ENCODE results near the gene ZMYM2. TPM values are rescaled to one million over a fixed set of nuclear protein-coding genes. Genes with fewer than 3 reads are reported as not detected.

ZMYM2 gene
- total RNA-seq, 1 experiment from 2014 or later = 159 TPM

GRCh38 chr13:20044086-20044485, 85.6 kb downstream of the ZMYM2 start:
- Mint-ChIP-seq H3K9me3 (no peaks in the 10 kb centered on the region), H3K27ac (peak overlapping the region; percentile 77), H3K36me3 (peaks cover 52% of the 10 kb centered on the region), H3K4me3 (no peak overlapping the region), H3K4me1 (peaks cover 21% of the 10 kb centered on the region), H3K27me3 (ENCODE audit: low read depth) (no peaks in the 10 kb centered on the region)
- DNase-seq (ENCODE audit: low spot score) (no peak), ATAC-seq (no peak)
- POLR2A ChIA-PET = no interaction called here
- no peak for TF ChIP-seq TEAD1 (CRISPR knock-in tag; IDR thresholded peaks at IDR 0.05)
- no peak for TF ChIP-seq HMGA2 (CRISPR knock-in tag; IDR thresholded peaks at IDR 0.05)
- no peak for TF ChIP-seq SP1 (CRISPR knock-in tag; conservative IDR thresholded peaks at IDR 0.05)
- no peak for TF ChIP-seq ATF6 (CRISPR knock-in tag; IDR thresholded peaks at IDR 0.05)
- TF ChIP-seq TP53 (CRISPR knock-in tag; IDR thresholded peaks at IDR 0.05) = no peak
- TF ChIP-seq, protein P1, sequence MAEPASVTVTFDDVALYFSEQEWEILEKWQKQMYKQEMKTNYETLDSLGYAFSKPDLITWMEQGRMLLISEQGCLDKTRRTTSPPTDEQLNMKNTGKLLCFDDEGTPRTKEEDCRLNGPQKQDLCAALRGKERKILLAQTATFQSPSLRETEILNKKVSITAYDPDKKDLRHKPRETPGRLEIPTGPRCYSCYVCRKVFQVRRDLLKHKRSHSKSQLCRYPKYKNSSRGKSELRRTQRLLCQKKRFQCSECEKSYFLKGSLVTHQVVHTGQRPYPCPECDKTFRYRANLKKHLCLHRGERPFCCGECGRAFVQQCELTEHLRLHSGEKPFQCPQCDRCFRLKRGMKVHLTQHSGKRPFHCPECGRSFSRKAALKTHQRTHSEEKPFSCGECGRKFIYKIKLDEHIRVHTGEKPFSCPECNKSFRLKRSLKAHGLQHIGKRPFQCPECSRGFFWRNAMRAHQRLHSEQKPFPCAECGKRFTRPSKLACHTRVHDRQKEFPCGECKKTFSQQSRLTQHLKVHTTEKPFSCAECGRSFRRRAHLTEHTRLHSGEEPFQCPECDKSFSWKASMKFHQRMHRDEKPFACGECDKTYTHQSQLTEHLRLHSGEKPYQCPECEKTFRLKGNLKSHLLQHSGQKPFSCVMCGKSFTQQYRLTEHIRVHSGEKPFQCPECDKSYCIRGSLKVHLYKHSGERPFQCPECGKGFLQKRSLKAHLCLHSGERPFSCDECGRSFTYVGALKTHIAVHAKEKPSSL (CRISPR knock-in tag; conservative IDR thresholded peaks at IDR 0.05) = no peak
- TF ChIP-seq ZNF219 (CRISPR knock-in tag; IDR thresholded peaks at IDR 0.05; ENCODE audit: borderline replicate concordance) = no peak
- no peak for TF ChIP-seq TCF7 (CRISPR knock-in tag; IDR thresholded peaks at IDR 0.05; ENCODE audit: low read depth)
- no peak for TF ChIP-seq NFE2L1 (CRISPR knock-in tag; IDR thresholded peaks at IDR 0.05)
- TF ChIP-seq, protein P2, sequence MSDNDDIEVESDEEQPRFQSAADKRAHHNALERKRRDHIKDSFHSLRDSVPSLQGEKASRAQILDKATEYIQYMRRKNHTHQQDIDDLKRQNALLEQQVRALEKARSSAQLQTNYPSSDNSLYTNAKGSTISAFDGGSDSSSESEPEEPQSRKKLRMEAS (CRISPR knock-in tag; IDR thresholded peaks at IDR 0.05) = no peak
- TF ChIP-seq CTCF (IDR thresholded peaks at IDR 0.05) = no peak
- no peak for TF ChIP-seq ZNF317 (CRISPR knock-in tag; IDR thresholded peaks at IDR 0.05; ENCODE audit: borderline replicate concordance, low read depth)
- CTCF ChIA-PET = interaction anchor here (0.7 kb wide), 1 partner anchor 145 kb away, joined by 3 read pairs; no protein-coding TSS in a partner anchor

- H3K4me3 Mint-ChIP-seq = no peak overlapping the region
- H3K27ac Mint-ChIP-seq = no peak overlapping the region
- ChIA-PET POLR2A (no interaction called here), CTCF (no interaction called here)
- DNase-seq (ENCODE audit: low spot score) (no peak), ATAC-seq (no peak)
- no peaks in the 10 kb centered on the region for H3K27me3 Mint-ChIP-seq (ENCODE audit: low read depth)
- peaks cover 19% of the 10 kb centered on the region for H3K4me1 Mint-ChIP-seq
- no peaks in the 10 kb centered on the region for H3K9me3 Mint-ChIP-seq
- TF ChIP-seq, protein P3, sequence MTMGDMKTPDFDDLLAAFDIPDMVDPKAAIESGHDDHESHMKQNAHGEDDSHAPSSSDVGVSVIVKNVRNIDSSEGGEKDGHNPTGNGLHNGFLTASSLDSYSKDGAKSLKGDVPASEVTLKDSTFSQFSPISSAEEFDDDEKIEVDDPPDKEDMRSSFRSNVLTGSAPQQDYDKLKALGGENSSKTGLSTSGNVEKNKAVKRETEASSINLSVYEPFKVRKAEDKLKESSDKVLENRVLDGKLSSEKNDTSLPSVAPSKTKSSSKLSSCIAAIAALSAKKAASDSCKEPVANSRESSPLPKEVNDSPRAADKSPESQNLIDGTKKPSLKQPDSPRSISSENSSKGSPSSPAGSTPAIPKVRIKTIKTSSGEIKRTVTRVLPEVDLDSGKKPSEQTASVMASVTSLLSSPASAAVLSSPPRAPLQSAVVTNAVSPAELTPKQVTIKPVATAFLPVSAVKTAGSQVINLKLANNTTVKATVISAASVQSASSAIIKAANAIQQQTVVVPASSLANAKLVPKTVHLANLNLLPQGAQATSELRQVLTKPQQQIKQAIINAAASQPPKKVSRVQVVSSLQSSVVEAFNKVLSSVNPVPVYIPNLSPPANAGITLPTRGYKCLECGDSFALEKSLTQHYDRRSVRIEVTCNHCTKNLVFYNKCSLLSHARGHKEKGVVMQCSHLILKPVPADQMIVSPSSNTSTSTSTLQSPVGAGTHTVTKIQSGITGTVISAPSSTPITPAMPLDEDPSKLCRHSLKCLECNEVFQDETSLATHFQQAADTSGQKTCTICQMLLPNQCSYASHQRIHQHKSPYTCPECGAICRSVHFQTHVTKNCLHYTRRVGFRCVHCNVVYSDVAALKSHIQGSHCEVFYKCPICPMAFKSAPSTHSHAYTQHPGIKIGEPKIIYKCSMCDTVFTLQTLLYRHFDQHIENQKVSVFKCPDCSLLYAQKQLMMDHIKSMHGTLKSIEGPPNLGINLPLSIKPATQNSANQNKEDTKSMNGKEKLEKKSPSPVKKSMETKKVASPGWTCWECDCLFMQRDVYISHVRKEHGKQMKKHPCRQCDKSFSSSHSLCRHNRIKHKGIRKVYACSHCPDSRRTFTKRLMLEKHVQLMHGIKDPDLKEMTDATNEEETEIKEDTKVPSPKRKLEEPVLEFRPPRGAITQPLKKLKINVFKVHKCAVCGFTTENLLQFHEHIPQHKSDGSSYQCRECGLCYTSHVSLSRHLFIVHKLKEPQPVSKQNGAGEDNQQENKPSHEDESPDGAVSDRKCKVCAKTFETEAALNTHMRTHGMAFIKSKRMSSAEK (CRISPR knock-in tag; IDR thresholded peaks at IDR 0.05; ENCODE audit: borderline replicate concordance) = no peak
- no peak for TF ChIP-seq ZMAT4 (CRISPR knock-in tag; IDR thresholded peaks at IDR 0.05)
- no peak for TF ChIP-seq HMGXB4 (CRISPR knock-in tag; IDR thresholded peaks at IDR 0.05)
- TF ChIP-seq NFYB (CRISPR knock-in tag; conservative IDR thresholded peaks at IDR 0.05; ENCODE audit: low read depth) = no peak
- peak; percentile 36; the same call in 1 of the 2 replicates for TF ChIP-seq ZNF121 (CRISPR knock-in tag; IDR thresholded peaks at IDR 0.05)
- peaks cover 40% of the 10 kb centered on the region for H3K36me3 Mint-ChIP-seq
These were observed 87.5 kb downstream of the ZMYM2 start for GRCh38 chr13:20045950-20046548.
